WTC11 (cell line): ENCODE results near the gene MED27. TPM values are rescaled to one million over a fixed set of nuclear protein-coding genes. Genes with fewer than 3 reads are reported as not detected.

Experiments used
- ATAC-seq: fragments of 200-7000 bp; cut with Tn5 transposase; 2 replicates; pipeline ENCODE4 v1.10.0; 2021; ENCODE audit warnings: mild to moderate bottlenecking, moderate library complexity
- CTCF ChIA-PET: fragments of 300-600 bp; sonication (Branson Sonifier 250); formaldehyde crosslinking; loops from one replicate; lab custom pipeline; 2021; ENCODE audit warnings: antibody characterized with exemption; lab: Charles Lee
- POLR2A ChIA-PET: fragments of 350-600 bp; sonication (Branson Sonifier 250); formaldehyde crosslinking; loops from one replicate; lab custom pipeline; 2021; ENCODE audit warnings: antibody characterized with exemption; lab: Charles Lee
- DNase-seq: peaks from one replicate; pipeline ENCODE4 v3.0.0; 2021; ENCODE audit warnings: low spot score
- H3K27ac Mint-ChIP-seq: 2 replicates; pipeline ENCODE4 v1.8.0; 2021; ENCODE audit warnings: mixed read lengths
- H3K27me3 Mint-ChIP-seq: 2 replicates; pipeline ENCODE4 v1.8.0; 2021; ENCODE audit warnings: low read depth, mild to moderate bottlenecking, moderate library complexity, mixed read lengths
- H3K36me3 Mint-ChIP-seq: 2 replicates; pipeline ENCODE4 v1.8.0; 2021; ENCODE audit warnings: mixed read lengths
- H3K4me1 Mint-ChIP-seq: 2 replicates; pipeline ENCODE4 v1.8.0; 2022; ENCODE audit warnings: mixed read lengths
- H3K4me3 Mint-ChIP-seq: 2 replicates; pipeline ENCODE4 v1.8.0; 2021; ENCODE audit warnings: mild to moderate bottlenecking, moderate library complexity, mixed read lengths
- H3K9me3 Mint-ChIP-seq: 2 replicates; pipeline ENCODE4 v1.8.0; 2021; ENCODE audit warnings: mixed read lengths
- ARID4B ChIP-seq: sonication (generic); formaldehyde crosslinking; IDR thresholded peaks from 2 replicates; pipeline ENCODE4 v1.8.0; 2023; ENCODE audit warnings: missing genetic modification reagents, mild to moderate bottlenecking, borderline replicate concordance
- ATF3 ChIP-seq: sonication (generic); formaldehyde crosslinking; conservative IDR thresholded peaks from 2 replicates; pipeline ENCODE4 v1.8.1; 2022; ENCODE audit warnings: mild to moderate bottlenecking, missing genetic modification reagents
- CREM ChIP-seq: sonication (generic); formaldehyde crosslinking; IDR thresholded peaks from 2 replicates; pipeline ENCODE4 v1.8.1; 2022; ENCODE audit warnings: mild to moderate bottlenecking, missing genetic modification reagents, moderate library complexity
- FOXP1 ChIP-seq: sonication (generic); formaldehyde crosslinking; IDR thresholded peaks from 2 replicates; pipeline ENCODE4 v1.8.0; 2022; ENCODE audit warnings: missing genetic modification reagents, mild to moderate bottlenecking, moderate library complexity, borderline replicate concordance
- FOXP4 ChIP-seq: sonication (generic); formaldehyde crosslinking; IDR thresholded peaks from 2 replicates; pipeline ENCODE4 v1.8.0; 2022; ENCODE audit warnings: mild to moderate bottlenecking, missing genetic modification reagents
- GTF2I ChIP-seq: fragments of 250-450 bp; sonication (Bioruptor Pico); conservative IDR thresholded peaks from 2 replicates; pipeline ENCODE4 v1.4.0; 2021; ENCODE audit warnings: mild to moderate bottlenecking
- TEAD4 ChIP-seq: sonication (generic); formaldehyde crosslinking; IDR thresholded peaks from 2 replicates; pipeline ENCODE4 v1.8.0; 2022; ENCODE audit warnings: mild to moderate bottlenecking, missing genetic modification reagents
- ZBTB21 ChIP-seq: sonication (generic); formaldehyde crosslinking; IDR thresholded peaks from 2 replicates; pipeline ENCODE4 v1.8.1; 2023; ENCODE audit warnings: mild to moderate bottlenecking, missing genetic modification reagents, borderline replicate concordance
- ZNF219 ChIP-seq: sonication (generic); formaldehyde crosslinking; IDR thresholded peaks from 2 replicates; pipeline ENCODE4 v1.8.0; 2023; ENCODE audit warnings: missing genetic modification reagents, mild to moderate bottlenecking, borderline replicate concordance
- ZNF232 ChIP-seq: sonication (generic); formaldehyde crosslinking; IDR thresholded peaks from 2 replicates; pipeline ENCODE4 v1.8.0; 2022; ENCODE audit warnings: mild to moderate bottlenecking, missing genetic modification reagents
- ZNF263 ChIP-seq: sonication (generic); formaldehyde crosslinking; IDR thresholded peaks from 2 replicates; pipeline ENCODE4 v1.8.1; 2022; ENCODE audit warnings: low read depth, mild to moderate bottlenecking, moderate library complexity, missing genetic modification reagents
- ZNF416 ChIP-seq: fragments of 250-450 bp; sonication (Bioruptor Pico); IDR thresholded peaks from 2 replicates; pipeline ENCODE4 v1.9.0; 2021; ENCODE audit warnings: mild to moderate bottlenecking, inconsistent platforms
- total RNA-seq: library from RNA; stranded (reverse); gene quantifications from 3 replicates; pipeline ENCODE4 v1.2.3, GENCODE V29; 2021
- TF ChIP-seq, protein P1 (sequence below): sonication (generic); formaldehyde crosslinking; IDR thresholded peaks from 2 replicates; pipeline ENCODE4 v1.8.0; 2022; ENCODE audit warnings: mild to moderate bottlenecking, missing genetic modification reagents
- TF ChIP-seq, protein P2 (sequence below): sonication (generic); formaldehyde crosslinking; IDR thresholded peaks from 2 replicates; pipeline ENCODE4 v1.8.1; 2023; ENCODE audit warnings: mild to moderate bottlenecking, missing genetic modification reagents, borderline replicate concordance

MED27 gene
- total RNA-seq, 1 experiment from 2014 or later = 27.9 TPM

GRCh38 chr9:132075853-132076252 is 3.8 kb downstream of the MED27 start:
- H3K36me3 Mint-ChIP-seq = peaks cover 3% of the 10 kb centered on the region
- peaks cover 17% of the 10 kb centered on the region for H3K4me1 Mint-ChIP-seq
- ATAC-seq = no peak
- TF ChIP-seq ZNF232 (CRISPR knock-in tag) = no peak
- TF ChIP-seq, protein P1, sequence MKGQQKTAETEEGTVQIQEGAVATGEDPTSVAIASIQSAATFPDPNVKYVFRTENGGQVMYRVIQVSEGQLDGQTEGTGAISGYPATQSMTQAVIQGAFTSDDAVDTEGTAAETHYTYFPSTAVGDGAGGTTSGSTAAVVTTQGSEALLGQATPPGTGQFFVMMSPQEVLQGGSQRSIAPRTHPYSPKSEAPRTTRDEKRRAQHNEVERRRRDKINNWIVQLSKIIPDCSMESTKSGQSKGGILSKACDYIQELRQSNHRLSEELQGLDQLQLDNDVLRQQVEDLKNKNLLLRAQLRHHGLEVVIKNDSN (CRISPR knock-in tag) = no peak
- no peak for TF ChIP-seq ARID4B (CRISPR knock-in tag)
- no peak for TF ChIP-seq FOXP4
- TF ChIP-seq TEAD4 (CRISPR knock-in tag) = no peak
- no peak for TF ChIP-seq CREM (CRISPR knock-in tag)
- TF ChIP-seq, protein P2, sequence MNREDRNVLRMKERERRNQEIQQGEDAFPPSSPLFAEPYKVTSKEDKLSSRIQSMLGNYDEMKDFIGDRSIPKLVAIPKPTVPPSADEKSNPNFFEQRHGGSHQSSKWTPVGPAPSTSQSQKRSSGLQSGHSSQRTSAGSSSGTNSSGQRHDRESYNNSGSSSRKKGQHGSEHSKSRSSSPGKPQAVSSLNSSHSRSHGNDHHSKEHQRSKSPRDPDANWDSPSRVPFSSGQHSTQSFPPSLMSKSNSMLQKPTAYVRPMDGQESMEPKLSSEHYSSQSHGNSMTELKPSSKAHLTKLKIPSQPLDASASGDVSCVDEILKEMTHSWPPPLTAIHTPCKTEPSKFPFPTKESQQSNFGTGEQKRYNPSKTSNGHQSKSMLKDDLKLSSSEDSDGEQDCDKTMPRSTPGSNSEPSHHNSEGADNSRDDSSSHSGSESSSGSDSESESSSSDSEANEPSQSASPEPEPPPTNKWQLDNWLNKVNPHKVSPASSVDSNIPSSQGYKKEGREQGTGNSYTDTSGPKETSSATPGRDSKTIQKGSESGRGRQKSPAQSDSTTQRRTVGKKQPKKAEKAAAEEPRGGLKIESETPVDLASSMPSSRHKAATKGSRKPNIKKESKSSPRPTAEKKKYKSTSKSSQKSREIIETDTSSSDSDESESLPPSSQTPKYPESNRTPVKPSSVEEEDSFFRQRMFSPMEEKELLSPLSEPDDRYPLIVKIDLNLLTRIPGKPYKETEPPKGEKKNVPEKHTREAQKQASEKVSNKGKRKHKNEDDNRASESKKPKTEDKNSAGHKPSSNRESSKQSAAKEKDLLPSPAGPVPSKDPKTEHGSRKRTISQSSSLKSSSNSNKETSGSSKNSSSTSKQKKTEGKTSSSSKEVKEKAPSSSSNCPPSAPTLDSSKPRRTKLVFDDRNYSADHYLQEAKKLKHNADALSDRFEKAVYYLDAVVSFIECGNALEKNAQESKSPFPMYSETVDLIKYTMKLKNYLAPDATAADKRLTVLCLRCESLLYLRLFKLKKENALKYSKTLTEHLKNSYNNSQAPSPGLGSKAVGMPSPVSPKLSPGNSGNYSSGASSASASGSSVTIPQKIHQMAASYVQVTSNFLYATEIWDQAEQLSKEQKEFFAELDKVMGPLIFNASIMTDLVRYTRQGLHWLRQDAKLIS (CRISPR knock-in tag) = no peak
- no peak for TF ChIP-seq ATF3 (CRISPR knock-in tag)
- no peak for TF ChIP-seq ZNF219 (CRISPR knock-in tag)
- no peak for TF ChIP-seq FOXP1
- H3K27me3 Mint-ChIP-seq = no peaks in the 10 kb centered on the region
- H3K27ac Mint-ChIP-seq = no peak overlapping the region
- no peak for DNase-seq
- no peak overlapping the region for H3K4me3 Mint-ChIP-seq
- CTCF ChIA-PET = no interaction called here
- POLR2A ChIA-PET = no interaction called here
- H3K9me3 Mint-ChIP-seq = no peaks in the 10 kb centered on the region

GRCh38 chr9:132074736-132075135 is 4.9 kb downstream of the MED27 start:
- H3K9me3 Mint-ChIP-seq = no peaks in the 10 kb centered on the region
- DNase-seq (no peak), ATAC-seq (no peak)
- H3K4me3 Mint-ChIP-seq = no peak overlapping the region
- peaks cover 13% of the 10 kb centered on the region for H3K4me1 Mint-ChIP-seq
- no peaks in the 10 kb centered on the region for H3K27me3 Mint-ChIP-seq
- ChIA-PET CTCF (no interaction called here), POLR2A (no interaction called here)
- no peak overlapping the region for H3K27ac Mint-ChIP-seq
- peaks cover 3% of the 10 kb centered on the region for H3K36me3 Mint-ChIP-seq
- TF ChIP-seq ZBTB21 (CRISPR knock-in tag) = no peak
- no peak for TF ChIP-seq ZNF416 (CRISPR knock-in tag)
- TF ChIP-seq ZNF219 (CRISPR knock-in tag) = no peak
- no peak for TF ChIP-seq ZNF263 (CRISPR knock-in tag)
- TF ChIP-seq TEAD4 (CRISPR knock-in tag) = no peak
- TF ChIP-seq GTF2I = no peak
